Activated T-cell treated with anti-CD3 and anti-CD28 coated beads, Interleukin-2, amount 50 U/mL, for 24 hours (primary cell): ENCODE results near the gene TEAD1.

Source experiments
- DNase-seq: peaks from one replicate; pipeline ENCODE4 v3.0.0-alpha.2; 2020
- H3K27ac Mint-ChIP-seq: 2 replicates; pipeline ENCODE4 v1.8.0; 2020; ENCODE audit warnings: mild to moderate bottlenecking, mixed read lengths
- H3K27me3 Mint-ChIP-seq: 2 replicates; pipeline ENCODE4 v1.8.0; 2020; ENCODE audit warnings: mixed read lengths
- H3K36me3 Mint-ChIP-seq: 2 replicates; pipeline ENCODE4 v1.8.0; 2020; ENCODE audit warnings: low read depth, mixed read lengths
- H3K4me1 Mint-ChIP-seq: 2 replicates; pipeline ENCODE4 v1.8.0; 2020; ENCODE audit warnings: low read depth, mixed read lengths
- H3K4me3 Mint-ChIP-seq: 2 replicates; pipeline ENCODE4 v1.8.0; 2020; ENCODE audit warnings: mild to moderate bottlenecking, moderate library complexity, mixed read lengths
- H3K9me3 Mint-ChIP-seq: 2 replicates; pipeline ENCODE4 v1.8.0; 2020; ENCODE audit warnings: mixed read lengths

The TEAD1 gene

GRCh38 chr11:12686246-12687060, 12.2 kb downstream of the TEAD1 start:
- H3K9me3 Mint-ChIP-seq, result no peaks in the 10 kb centered on the region
- H3K27me3 Mint-ChIP-seq, result peaks cover 97% of the 10 kb centered on the region
- no peak for DNase-seq
- no peak overlapping the region for H3K4me3 Mint-ChIP-seq
- peaks cover 11% of the 10 kb centered on the region for H3K4me1 Mint-ChIP-seq
- H3K36me3 Mint-ChIP-seq, result no peaks in the 10 kb centered on the region
- H3K27ac Mint-ChIP-seq, result no peak overlapping the region

DNA sequence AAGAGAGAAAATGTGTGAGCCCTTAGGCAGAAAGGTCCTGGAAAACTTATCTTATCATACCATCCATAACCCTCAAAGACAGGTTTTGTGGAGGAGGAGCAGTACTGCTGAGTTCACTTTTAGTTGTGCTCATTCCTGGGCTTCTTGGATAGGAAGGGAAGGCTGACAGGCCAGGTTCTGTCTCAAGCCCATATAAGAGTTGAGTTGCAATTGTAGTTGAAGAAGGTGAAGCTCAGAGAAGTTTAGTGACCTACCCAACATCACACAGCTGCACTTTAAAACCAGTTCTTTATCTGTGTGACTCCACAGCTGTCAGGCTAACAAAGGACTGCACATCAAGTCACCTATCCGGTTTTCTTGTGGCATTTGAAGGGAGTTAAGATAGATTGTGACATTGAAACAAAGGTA, 13.0 kb downstream of the TEAD1 start:
- Mint-ChIP-seq H3K4me3 (no peak overlapping the region), H3K36me3 (no peaks in the 10 kb centered on the region), H3K4me1 (peaks cover 11% of the 10 kb centered on the region), H3K9me3 (no peaks in the 10 kb centered on the region), H3K27me3 (peaks cover 94% of the 10 kb centered on the region), H3K27ac (no peak overlapping the region)
- no peak for DNase-seq

DNA sequence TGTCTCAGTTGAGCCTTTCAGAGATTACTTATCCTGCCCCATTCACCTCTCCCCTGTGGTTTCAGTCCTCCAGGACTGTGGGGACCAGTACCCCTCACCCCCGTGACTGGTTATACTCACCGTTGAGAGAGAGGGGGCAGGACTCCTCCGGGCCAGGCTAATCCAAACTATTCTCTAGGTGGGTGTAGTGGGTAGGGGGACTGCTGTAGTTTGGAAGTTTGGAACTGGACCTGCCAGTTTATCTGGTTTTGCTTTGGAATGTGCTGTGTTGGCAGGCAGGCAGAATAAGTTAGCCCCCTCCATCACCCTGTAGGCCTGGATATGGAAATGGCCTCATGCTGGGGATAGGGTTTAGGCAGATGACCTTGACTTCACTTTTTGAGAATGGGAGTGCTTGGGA, 13.5 kb downstream of the TEAD1 start:
- H3K4me3 Mint-ChIP-seq, result no peak overlapping the region
- no peaks in the 10 kb centered on the region for H3K36me3 Mint-ChIP-seq
- no peak overlapping the region for H3K27ac Mint-ChIP-seq
- no peaks in the 10 kb centered on the region for H3K9me3 Mint-ChIP-seq
- H3K27me3 Mint-ChIP-seq, result peaks cover 94% of the 10 kb centered on the region
- peaks cover 11% of the 10 kb centered on the region for H3K4me1 Mint-ChIP-seq
- DNase-seq, result no peak

- H3K4me3 Mint-ChIP-seq, result no peak overlapping the region
- no peaks in the 10 kb centered on the region for H3K9me3 Mint-ChIP-seq
- no peaks in the 10 kb centered on the region for H3K36me3 Mint-ChIP-seq
- H3K27me3 Mint-ChIP-seq, result peaks cover 94% of the 10 kb centered on the region
- no peak for DNase-seq
- no peak overlapping the region for H3K27ac Mint-ChIP-seq
- H3K4me1 Mint-ChIP-seq, result peaks cover 23% of the 10 kb centered on the region
These were observed 15.0 kb downstream of the TEAD1 start for GRCh38 chr11:12689029-12689755.

GRCh38 chr11:12690663-12691062, 16.4 kb downstream of the TEAD1 start:
- Mint-ChIP-seq H3K4me1 (peaks cover 23% of the 10 kb centered on the region), H3K4me3 (no peak overlapping the region), H3K36me3 (no peaks in the 10 kb centered on the region), H3K27ac (no peak overlapping the region), H3K9me3 (no peaks in the 10 kb centered on the region), H3K27me3 (peaks cover 92% of the 10 kb centered on the region)
- no peak for DNase-seq

DNA sequence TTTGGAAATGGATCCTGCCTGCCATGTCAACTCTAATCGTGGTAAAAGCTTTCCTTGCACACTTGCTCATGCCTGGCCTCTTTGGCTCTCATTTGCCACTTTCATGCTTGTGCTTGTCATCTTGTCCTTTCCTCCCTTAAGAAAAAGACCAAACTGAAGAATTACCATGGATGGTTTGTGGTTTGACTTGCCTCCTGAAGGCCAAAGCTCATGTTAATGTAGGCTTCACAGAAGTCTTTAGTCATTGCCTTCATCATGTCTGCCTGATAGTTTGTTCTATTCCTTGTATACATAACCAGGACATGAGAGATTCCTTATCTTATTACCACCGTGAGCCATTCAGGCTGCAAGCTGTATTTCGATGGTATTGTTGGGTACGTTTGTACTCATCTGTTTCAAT, 17.3 kb downstream of the TEAD1 start:
- Mint-ChIP-seq H3K4me3 (no peak overlapping the region), H3K27me3 (peaks cover 95% of the 10 kb centered on the region), H3K4me1 (peaks cover 19% of the 10 kb centered on the region), H3K36me3 (no peaks in the 10 kb centered on the region), H3K9me3 (no peaks in the 10 kb centered on the region), H3K27ac (no peak overlapping the region)
- DNase-seq, result no peak

DNA sequence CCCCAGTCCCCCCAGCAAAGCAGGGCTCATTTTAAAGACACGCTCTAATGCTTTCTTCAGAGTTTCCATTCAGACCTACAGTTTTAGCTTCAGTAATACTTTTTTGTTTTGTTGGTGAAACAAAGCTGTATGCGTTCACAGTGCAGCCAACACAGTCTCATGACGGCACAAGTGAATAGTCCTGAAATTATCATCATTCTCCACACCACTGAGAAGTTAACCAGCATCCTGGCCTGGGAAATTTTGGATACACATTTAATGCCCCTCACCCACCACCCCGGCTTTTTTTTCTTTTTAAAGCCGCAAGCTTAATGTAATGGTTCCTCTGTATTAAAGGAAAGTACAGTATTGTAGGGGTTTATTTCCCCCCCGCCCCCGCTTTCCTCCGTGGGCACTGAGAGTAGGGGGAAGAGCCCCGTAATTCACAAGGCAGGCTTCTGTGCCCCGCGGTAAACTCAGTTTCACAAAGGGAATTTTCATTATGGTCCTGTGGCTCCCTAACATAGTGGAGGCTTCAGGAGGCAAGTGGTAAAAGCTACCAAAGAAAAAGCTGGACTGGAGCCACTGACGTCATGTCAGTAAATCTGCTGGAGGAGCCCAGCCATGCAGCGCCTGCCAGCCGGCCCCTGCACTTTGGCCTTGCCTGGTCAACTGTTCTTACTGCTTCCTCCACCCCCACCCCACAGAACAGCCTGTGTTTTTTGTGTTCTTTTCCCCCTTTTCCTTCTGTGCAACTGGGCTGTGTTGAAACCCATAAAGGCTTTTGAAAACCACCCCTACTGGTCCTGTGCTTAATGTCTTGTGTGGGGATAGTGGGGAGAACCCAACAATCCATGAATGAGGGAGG, 18.2 kb downstream of the TEAD1 start:
- H3K9me3 Mint-ChIP-seq, result no peaks in the 10 kb centered on the region
- no peak overlapping the region for H3K27ac Mint-ChIP-seq
- peaks cover 12% of the 10 kb centered on the region for H3K4me1 Mint-ChIP-seq
- H3K36me3 Mint-ChIP-seq, result no peaks in the 10 kb centered on the region
- H3K4me3 Mint-ChIP-seq, result no peak overlapping the region
- H3K27me3 Mint-ChIP-seq, result peaks cover 95% of the 10 kb centered on the region
- DNase-seq, result no peak

DNA sequence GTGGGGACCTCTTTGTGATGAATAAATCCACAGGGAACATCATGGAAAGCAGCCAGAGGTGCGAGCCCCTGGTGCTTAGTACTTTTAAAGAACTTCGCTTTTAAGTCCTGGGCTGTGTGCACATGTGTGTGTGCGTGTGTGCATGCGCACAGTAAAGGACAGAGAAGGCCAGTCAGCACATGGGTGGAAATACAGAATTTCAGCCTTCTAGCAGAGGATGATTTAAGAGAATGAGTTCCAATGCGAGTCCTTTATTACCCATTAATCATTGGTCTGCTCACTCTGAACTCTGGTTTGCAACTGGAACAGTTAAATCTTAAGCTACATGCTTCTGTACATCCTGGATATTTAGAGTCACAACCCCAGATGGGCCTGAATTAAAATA, 18.9 kb downstream of the TEAD1 start:
- Mint-ChIP-seq H3K36me3 (no peaks in the 10 kb centered on the region), H3K9me3 (no peaks in the 10 kb centered on the region), H3K27me3 (peaks cover 94% of the 10 kb centered on the region), H3K4me1 (peaks cover 14% of the 10 kb centered on the region), H3K4me3 (no peak overlapping the region), H3K27ac (no peak overlapping the region)
- DNase-seq, result no peak

GRCh38 chr11:12693479-12694182, 19.4 kb downstream of the TEAD1 start:
- H3K27me3 Mint-ChIP-seq, result peaks cover 93% of the 10 kb centered on the region
- no peak overlapping the region for H3K4me3 Mint-ChIP-seq
- H3K27ac Mint-ChIP-seq, result no peak overlapping the region
- H3K36me3 Mint-ChIP-seq, result no peaks in the 10 kb centered on the region
- H3K4me1 Mint-ChIP-seq, result peaks cover 15% of the 10 kb centered on the region
- DNase-seq, result no peak
- no peaks in the 10 kb centered on the region for H3K9me3 Mint-ChIP-seq

DNA sequence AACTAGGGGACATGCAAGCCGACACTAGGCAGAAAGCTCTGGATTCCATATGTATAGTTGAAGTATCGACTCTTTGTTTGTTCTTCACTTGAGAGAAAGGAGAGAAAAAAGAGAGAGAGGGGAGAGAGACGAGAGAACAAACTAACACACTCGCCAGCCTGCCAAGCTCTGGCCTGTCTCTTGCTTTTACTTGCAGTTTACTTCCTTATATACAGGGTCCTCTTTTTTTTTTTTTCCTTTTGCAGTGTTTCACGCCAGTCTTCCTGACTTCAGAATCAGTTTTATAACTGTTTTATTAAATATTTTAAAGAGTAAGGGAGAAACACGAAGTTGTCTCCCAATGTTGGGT, 19.9 kb downstream of the TEAD1 start:
- H3K27me3 Mint-ChIP-seq, result peaks cover 89% of the 10 kb centered on the region
- no peak overlapping the region for H3K27ac Mint-ChIP-seq
- no peak overlapping the region for H3K4me3 Mint-ChIP-seq
- H3K36me3 Mint-ChIP-seq, result no peaks in the 10 kb centered on the region
- H3K4me1 Mint-ChIP-seq, result peaks cover 15% of the 10 kb centered on the region
- no peaks in the 10 kb centered on the region for H3K9me3 Mint-ChIP-seq
- no peak for DNase-seq

DNA sequence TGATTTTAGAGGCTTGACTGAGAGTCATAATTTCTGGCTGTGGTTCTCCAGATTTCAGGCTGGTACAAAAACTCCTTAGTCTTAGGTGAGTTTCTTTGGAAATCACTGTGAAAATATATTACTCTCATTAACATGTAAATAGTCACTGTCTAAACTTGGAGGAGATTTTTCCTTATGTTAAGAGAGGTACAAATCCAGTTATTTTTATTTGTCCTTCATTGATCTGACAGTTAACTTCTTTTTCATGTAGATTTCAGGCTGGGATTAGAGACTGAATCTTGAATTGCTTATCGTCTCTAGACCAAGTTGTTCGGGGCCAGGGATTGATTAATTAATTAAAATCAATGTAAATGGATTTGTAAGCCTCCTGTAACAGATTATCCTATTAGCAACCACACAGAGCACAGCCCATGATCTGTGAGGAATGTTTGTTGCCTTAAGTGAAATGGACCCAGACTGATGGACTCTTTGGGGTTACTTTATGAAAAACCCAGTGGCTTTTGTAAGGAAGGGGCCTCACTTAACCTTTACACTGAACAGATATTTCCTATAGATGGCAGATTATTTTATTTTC, 21.1 kb downstream of the TEAD1 start:
- no peak overlapping the region for H3K4me3 Mint-ChIP-seq
- H3K27me3 Mint-ChIP-seq, result peaks cover 84% of the 10 kb centered on the region
- H3K4me1 Mint-ChIP-seq, result peaks cover 15% of the 10 kb centered on the region
- no peaks in the 10 kb centered on the region for H3K9me3 Mint-ChIP-seq
- no peaks in the 10 kb centered on the region for H3K36me3 Mint-ChIP-seq
- H3K27ac Mint-ChIP-seq, result no peak overlapping the region
- no peak for DNase-seq

GRCh38 chr11:12695873-12696272, 21.7 kb downstream of the TEAD1 start:
- H3K27ac Mint-ChIP-seq, result no peak overlapping the region
- H3K4me1 Mint-ChIP-seq, result peaks cover 15% of the 10 kb centered on the region
- H3K36me3 Mint-ChIP-seq, result no peaks in the 10 kb centered on the region
- H3K27me3 Mint-ChIP-seq, result peaks cover 82% of the 10 kb centered on the region
- no peak overlapping the region for H3K4me3 Mint-ChIP-seq
- no peak for DNase-seq
- no peaks in the 10 kb centered on the region for H3K9me3 Mint-ChIP-seq

GRCh38 chr11:12696911-12697581, 22.8 kb downstream of the TEAD1 start:
- peaks cover 15% of the 10 kb centered on the region for H3K4me1 Mint-ChIP-seq
- H3K27me3 Mint-ChIP-seq, result peaks cover 85% of the 10 kb centered on the region
- no peaks in the 10 kb centered on the region for H3K36me3 Mint-ChIP-seq
- H3K27ac Mint-ChIP-seq, result no peak overlapping the region
- no peak for DNase-seq
- no peaks in the 10 kb centered on the region for H3K9me3 Mint-ChIP-seq
- no peak overlapping the region for H3K4me3 Mint-ChIP-seq
